GM12874 (cell line): ENCODE measurements around the gene FAM174C.

ENCODE experiments used
- TF ChIP-seq, protein P1 (sequence below): IDR thresholded peaks from 2 replicates; pipeline ENCODE4 v1.5.1; 2011; ENCODE audit warnings: low read depth, mild to moderate bottlenecking, control low read depth, low read length, moderate library complexity; ENCODE audit not compliant: insufficient read depth

The FAM174C gene

DNA sequence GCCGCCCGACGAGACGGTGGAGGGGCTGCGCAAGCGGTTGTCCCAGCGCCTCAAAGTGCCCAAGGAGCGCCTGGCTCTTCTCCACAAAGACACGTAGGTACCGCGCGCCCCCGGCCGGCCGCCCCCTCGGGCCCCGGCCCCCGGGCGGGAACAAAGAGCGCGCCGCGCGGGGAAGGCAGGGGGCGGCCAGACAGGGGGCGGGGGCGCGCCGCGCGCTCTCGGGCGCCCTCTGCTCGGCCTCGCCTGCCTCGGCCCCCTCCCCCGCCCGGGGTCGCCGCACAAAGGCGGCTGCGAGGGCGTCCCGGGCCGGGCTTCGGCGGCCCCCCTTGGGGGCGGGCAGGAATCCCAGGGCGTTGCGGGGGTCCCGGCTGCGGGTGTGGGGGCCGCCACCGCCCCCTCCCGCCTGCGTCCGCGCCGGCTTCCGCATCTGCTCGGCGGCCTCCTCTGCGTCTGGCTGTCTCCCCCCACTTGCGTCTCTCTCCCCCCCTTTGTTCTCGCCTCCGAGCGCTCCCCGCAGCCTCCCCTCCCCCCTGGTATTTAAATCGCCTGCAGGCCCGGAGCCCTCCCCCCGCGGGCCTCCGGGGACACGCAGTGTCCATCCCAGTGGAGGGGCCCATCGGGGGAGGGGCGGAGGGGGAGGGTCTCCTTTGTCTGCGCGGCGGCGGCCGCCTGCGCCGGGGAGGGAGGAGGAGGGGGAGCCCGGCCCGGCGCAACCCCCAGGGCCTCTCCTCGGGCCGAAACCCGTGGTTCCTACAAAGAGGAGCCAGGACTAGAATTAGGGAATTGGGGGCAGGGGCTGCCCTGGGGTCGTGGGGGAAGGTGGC, 24.7 kb upstream of the FAM174C start:
- TF ChIP-seq, protein P1, sequence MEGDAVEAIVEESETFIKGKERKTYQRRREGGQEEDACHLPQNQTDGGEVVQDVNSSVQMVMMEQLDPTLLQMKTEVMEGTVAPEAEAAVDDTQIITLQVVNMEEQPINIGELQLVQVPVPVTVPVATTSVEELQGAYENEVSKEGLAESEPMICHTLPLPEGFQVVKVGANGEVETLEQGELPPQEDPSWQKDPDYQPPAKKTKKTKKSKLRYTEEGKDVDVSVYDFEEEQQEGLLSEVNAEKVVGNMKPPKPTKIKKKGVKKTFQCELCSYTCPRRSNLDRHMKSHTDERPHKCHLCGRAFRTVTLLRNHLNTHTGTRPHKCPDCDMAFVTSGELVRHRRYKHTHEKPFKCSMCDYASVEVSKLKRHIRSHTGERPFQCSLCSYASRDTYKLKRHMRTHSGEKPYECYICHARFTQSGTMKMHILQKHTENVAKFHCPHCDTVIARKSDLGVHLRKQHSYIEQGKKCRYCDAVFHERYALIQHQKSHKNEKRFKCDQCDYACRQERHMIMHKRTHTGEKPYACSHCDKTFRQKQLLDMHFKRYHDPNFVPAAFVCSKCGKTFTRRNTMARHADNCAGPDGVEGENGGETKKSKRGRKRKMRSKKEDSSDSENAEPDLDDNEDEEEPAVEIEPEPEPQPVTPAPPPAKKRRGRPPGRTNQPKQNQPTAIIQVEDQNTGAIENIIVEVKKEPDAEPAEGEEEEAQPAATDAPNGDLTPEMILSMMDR: no peak

DNA sequence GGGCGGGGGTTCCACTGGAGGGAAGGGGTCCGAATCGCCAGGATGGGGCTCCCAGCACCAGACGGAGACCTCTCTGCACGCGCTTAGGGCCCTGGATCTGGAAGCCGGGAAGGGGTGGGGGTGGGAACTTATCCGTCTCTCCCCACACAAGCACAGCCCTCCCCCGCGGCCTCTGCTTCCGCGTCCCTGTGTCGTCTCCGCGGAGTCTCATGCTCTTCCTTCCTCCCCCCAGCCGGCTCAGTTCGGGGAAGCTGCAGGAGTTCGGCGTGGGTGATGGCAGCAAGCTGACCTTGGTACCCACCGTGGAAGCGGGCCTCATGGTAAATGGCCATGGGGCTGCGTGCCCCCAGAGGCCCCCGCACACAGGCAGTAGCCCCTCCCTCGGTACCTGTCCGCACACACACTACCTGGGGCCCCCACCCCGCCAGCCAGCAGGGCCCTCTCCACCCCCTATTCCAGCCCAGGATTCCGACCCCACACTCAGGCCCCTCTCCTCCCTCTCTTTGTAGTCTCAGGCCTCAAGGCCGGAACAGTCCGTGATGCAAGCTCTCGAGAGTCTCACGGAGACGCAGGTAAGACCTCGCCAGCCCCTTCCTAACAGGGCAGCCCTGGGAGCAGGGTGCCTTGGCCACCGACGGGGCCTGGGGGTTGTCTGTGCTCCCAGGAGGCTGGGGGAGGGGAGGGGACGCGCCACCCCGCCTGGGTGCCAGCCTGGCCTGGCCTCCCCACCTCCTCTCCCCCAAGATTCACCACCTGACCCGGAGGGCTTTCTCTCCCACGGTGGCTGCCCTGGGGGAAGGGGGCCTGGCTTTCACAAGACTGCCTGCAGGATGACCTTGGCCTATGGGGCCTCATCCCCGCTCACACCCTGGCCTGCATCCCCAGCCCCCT, 23.8 kb upstream of the FAM174C start:
- TF ChIP-seq, protein P1: no peak

DNA sequence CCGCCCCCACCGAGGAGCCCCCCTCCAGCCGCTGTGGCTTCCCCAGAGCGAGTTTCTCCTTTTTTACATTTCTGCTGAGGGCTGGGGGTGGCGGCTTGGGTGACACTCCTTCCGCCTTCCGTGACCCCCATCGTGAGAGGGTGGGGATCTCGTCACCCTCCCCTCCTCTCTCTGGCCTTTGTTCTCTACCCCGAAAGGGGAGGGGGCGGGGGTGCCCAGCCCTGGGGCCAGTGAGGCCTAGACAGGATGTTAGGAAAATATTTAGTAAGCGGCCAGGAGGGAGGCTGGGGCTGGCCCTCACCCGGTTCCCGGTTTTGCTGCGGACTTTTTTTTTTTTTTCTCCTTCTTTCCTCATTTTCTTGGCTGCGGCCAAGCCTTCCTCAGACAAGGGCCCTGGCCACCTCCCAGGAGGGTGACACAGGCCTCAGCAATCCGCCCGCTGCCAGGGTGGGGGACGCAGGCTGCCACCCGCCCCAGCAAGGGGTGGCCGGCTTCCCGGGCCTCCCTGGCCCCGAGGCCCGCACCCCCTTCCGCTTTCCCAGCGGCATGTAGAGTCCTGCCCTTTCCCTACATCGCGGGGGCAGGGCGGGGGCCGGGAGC, 23.0 kb upstream of the FAM174C start:
- TF ChIP-seq, protein P1: no peak

DNA sequence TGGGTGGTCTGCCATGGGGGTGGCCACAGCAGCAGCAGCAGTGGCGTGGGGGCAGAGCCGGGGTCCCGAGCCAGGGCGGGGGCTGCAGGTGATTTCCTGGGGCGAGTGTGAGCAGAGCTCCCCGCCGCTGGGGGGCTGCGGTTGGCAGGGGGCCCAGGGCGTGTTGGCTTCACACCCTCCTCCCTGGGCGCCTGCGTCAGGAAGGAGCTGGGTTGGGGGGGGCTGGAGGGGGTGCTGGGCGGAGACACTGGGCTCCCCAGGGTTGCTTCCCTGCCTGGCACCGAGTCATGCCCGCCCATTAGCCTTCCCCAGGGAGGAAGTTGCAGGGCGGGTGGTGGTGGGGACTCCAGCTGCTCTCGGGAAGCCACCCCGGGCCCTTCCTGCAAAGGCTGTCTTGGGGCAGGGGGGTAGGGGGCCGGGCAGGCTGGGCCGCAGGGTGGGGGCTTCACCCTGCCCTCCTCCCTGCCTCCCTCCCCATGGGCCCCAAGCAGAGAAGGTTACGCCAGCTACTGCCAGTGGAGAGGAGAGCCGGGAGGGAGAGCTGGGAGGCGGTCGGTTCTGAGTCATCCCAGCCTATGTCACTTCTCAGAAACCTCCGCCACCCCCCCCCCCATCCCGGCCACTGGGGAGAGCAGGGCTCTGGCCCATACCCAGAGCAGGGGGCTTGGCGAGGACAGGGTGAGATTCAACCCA, 22.4 kb upstream of the FAM174C start:
- TF ChIP-seq, protein P1: 0 out of 2 replicates have a peak, but pooled peaks have one; percentile 20

DNA sequence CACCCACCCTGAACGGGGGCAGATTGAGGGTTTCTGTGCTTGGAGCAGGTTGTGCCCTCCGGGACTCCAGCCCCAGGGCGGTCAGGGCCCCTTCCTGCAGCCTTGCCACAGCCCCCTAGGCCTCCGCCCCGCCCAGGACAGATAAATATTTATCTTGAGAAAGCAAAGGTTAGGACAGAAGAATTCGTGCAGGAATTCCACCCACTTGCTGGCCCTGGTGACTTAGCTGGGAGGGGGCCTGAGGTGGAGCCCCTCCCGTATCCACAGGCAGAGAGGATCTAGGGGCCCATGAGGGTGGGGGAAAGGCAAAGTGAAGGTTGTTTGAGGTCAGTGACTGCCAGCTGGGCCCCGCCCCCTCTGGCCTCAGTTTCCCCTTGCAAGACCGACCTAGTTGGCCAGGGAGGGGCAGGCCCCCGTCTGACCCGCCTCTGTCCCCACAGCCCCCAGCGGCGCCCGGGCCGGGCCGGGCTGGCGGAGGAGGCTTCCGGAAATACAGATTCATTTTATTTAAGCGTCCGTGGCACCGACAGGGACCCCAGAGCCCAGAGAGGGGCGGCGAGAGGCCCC, 21.7 kb upstream of the FAM174C start:
- TF ChIP-seq, protein P1: no peak

DNA sequence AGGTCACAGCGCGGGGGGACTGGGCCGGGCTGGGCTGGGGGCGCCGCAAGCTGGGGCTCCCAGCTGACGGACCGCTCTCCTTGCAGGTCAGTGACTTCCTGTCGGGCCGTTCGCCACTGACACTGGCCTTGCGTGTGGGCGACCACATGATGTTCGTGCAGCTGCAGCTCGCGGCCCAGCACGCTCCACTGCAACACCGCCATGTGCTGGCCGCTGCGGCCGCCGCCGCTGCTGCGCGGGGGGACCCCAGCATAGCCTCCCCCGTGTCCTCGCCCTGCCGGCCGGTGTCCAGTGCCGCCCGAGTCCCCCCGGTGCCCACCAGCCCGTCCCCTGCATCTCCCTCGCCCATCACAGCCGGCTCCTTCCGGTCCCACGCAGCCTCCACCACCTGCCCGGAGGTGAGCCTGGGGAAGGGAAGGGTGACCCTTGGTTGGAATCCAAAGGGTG, 21.2 kb upstream of the FAM174C start:
- TF ChIP-seq, protein P1: no peak
